GM12801 (cell line): ENCODE results near the gene NCKAP5.

Source experiments
- CTCF ChIP-seq: IDR thresholded peaks from one replicate; pipeline ENCODE4 v1.5.1; 2011; ENCODE audit warnings: control low read depth; ENCODE audit not compliant: insufficient read length; ENCODE audit errors: extremely low read depth

The NCKAP5 gene

GRCh38 chr2:133287709-133288108 lies 280.6 kb downstream of the NCKAP5 start:
- TF ChIP-seq CTCF = no peak

GRCh38 chr2:133286326-133286922 lies 281.8 kb downstream of the NCKAP5 start:
- TF ChIP-seq CTCF = no peak

- TF ChIP-seq CTCF = no peak
Measured at GRCh38 chr2:133273031-133273430, 295.2 kb downstream of the NCKAP5 start.

GRCh38 chr2:133271105-133271504 lies 297.2 kb downstream of the NCKAP5 start:
- TF ChIP-seq CTCF = no peak

- no peak for TF ChIP-seq CTCF
Measured at GRCh38 chr2:133270550-133270949, 297.7 kb downstream of the NCKAP5 start.

GRCh38 chr2:133266926-133267590 lies 301.2 kb downstream of the NCKAP5 start:
- TF ChIP-seq CTCF = no peak

- no peak for TF ChIP-seq CTCF
Measured at GRCh38 chr2:133266041-133266925, 302.0 kb downstream of the NCKAP5 start.
